NCI-H226 (cell line): Measurements from ENCODE around the gene PRC1.
A peak's percentile ranks its signal among the peaks of the same experiment; 100 is the strongest.

Experiments used
- DNase-seq: peaks from one replicate; pipeline ENCODE4 v3.0.0-alpha.2; 2015

The PRC1 gene

DNA sequence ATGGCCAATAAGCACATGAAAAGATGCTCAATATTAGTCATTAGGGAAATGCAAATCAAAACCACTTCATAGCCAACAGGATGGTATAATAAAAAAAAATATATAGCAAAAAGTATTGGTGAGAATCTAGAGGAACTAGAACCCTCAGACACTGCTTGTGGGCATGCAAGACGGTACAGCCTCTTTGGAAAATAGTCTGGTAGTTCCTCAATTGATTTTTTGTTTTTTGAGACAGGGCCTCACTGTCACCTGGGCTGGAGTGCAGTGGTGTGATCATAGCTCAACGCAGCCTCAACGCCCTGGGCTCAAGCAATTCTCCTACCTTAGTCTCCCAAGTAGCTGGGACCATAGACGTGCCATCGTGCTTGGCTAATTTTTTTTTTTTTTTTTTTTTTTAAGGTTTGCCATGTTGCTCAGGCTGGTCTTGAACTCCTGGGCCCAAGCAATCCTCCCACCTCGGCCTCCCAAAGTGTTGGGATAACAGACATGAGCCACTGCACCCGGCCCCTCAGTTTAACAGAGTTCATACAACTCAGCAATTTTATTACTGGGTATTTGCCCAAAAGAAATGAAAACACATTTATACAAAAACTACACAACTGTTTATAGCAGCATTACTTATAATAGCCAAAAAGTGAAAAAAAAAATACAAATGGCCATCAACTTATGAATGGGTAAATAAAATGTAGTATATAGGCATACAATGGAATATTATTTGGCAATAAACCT is 5.1 kb downstream of the PRC1 start:
- DNase-seq: no peak

DNA sequence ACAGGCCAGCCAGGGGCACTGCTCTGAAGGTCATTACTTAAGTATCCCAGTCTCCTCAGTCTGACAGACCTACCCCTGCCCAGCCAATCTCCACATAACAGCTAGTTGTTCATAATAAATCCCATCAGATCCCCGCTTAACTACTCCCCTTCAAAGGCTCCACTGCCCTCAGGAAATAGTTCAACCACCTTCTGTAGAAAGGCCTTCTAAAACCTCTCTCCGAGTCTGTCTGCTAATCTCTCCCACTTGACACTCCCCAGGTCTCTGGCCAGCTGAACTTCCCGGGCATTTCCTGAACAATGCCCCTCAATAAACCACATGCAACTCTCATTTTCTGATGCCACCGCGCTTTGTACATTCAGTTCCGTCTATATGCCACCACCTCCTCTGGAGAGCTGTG is 6.0 kb downstream of the PRC1 start:
- no peak for DNase-seq

DNA sequence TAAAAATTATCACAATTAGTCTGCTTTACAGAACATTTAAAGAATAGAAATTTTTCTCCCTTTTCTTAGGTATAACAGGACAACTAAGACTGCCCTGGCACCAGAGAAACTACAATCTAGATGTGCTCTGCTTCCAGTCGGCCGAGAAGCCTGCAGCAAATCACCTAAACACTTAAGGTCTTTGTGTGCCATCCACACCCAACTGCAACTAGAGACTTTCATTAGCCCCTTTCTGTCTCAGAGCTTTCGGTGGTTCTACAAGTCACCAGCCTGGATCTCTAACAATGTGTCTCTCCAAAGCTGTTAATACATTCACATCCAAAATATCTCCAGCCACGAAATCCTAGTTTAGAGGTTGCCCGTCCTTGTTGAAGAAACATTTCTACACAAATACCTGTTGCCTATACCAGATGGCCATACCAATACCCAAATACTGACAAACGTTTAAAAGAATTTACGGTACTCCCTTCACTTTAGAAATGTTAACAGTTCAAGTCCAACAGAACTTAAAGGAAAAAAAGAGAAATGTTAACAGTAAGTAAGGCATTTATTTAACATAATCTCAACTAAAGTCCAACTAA is 6.7 kb downstream of the PRC1 start:
- no peak for DNase-seq

DNA sequence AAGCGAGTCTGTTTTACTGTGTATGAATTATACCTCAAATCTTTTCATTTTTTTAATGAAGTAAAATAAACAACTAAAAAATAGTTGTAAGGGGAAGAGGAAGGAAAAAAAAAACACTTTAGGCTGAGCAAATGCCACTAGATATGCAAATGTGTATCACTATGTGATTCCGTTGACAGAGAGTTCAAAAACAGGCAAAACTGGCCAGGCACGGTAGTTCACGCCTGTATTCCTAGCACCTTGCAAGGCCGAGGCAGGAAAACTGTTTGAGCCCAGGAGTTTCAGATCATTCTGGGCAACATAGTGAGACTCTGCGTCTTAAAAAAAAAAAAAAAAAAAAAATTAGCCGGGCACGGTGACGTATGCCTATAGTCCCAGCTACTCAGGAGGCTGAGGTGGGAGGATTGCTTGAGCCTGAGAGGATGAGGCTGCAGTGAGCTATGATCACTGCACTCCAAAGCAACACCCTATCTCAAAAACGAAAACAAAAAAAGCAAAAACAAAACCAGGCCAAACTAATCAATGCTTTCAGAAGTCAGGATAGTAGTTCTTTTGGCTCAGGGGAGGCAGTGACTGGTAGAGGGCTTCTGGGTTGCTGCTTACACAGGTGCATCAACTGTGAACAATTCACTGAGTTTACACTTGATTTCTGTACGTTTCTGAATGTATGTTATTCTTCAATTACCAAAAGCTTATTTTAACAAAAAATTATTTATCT is 7.4 kb downstream of the PRC1 start:
- DNase-seq: no peak

DNA sequence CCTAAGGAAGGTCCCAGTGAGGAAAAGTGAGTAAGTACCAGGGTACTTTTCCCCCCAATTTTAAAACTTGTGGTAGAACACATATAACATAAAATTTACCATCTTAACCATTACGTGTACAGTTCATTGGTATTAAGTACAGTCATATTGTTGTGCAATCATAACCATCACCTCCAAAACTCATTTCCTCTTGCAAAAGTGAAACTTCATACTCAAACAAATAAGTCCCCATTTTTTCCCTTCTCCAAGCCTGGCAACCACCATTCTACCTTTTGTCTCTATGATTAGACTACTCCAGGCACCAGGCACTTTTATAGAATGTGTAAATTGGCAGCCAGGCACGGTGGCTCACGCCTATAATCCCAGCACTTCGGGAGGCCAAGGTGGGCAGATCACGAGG is 12.2 kb downstream of the PRC1 start:
- no peak for DNase-seq

DNA sequence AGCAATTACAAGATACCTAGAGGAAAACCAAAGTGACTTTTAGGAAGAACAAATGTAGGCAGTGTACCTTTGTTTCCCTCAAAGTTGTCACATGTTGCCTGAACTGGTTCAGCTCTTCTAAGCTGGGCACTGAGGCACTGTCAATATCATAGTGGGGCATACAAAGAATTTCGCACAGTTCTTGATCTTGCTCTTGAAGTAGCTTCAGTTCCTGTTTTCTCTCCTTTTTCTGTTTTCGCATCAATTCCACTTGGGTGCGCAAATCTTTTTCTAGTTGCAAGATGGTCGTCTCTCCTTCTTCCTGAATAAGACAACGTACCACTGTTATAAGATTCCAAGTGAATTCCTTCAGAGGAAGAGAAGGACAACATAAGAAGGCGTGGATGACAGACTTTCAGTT is 12.7 kb downstream of the PRC1 start:
- no peak for DNase-seq

DNA sequence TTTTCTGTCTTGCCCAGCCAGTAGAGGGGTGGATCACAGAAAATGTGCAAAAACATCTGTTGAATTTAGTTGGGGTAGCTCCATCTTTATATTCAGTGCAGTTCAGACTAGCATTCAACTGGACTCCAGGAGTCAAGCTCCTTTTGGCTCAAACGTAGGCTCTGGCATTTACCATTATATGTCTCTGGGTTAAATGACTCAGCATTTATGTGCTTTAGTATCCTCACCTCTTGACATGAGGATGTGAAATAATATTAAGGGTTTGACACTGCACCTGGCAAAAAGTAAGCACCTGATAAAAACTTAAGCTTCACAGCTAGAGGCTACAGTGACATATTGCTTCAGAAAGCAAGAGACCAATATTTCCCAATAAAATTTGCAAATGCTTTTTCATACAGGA is 14.8 kb downstream of the PRC1 start:
- DNase-seq: no peak

DNA sequence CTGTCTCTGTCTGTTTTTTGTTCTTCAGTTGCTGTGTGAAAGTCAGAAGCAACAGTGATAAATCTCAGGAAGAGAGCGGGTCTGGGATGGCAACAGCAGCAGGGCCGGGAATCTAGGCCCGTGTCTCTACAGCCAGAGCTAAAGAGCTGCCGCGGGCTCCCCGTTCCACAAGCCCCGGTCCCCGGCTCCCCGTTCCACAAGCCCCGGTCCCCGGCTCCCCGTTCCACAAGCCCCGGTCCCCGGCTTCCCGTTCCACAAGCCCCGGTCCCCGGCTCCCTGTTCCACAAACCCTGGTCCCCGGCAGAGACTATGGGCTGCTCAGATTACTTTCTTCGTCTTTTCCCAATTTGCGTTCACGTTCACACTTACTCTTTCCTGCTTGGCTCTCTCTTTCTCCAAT is 20.1 kb downstream of the PRC1 start:
- DNase-seq: no peak

DNA sequence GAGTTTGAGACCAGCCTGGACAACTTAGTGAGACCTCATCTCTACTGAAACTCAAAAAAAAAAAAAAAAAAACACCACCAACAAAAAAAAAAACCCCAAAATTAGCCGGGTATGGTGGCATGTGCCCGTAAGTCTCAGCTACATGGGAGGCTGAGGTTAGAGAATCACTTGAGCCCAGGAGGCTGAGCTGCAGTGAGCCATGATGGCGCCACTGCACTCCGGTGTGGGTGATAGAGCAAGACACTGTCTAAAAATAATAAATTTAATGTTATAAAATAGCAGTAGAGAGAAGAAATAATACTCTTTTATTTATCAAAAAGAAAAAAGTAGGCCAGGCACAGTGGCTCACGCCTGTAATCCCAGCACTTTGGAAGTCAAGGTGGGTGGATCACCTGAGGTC is 22.2 kb downstream of the PRC1 start:
- DNase-seq: no peak

DNA sequence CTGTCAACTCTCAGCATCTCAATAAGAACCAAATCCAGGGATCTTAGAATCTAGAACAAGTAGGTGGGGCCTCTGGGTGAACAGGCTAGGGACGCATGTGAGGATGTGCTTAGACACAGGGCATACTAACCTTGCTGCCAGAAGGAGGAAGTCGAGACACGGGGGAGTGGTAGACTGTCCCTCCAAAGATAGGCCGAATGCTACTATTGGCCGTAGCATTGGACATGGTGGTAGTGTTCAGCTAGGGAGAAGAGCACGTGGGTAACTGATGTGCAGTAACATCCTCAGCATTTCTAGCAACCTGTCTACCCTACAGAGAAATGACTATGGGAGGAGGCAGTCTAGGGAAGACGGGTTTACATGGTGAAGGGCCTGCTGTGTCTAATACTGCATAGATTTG is 24.1 kb downstream of the PRC1 start:
- no peak for DNase-seq

DNA sequence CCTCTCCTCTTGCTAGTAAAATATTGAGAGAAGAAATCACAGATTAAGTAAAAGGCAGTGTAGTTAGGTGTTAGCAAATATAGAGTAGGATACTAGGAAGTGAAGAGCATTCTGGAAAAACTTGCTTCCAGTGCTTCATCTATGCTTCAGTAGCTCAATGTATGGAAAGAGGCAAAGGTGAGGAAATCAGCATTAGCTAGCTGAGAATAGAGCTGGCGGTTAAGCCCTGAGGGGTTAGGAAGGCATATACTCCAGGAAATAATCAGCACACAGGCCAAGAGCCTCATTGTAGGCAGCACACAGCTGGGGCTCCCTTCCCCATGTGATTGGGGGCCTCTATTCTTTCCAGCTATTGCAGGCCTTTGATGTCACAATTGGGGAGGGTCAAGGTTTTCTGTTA is 25.9 kb downstream of the PRC1 start:
- no peak for DNase-seq

DNA sequence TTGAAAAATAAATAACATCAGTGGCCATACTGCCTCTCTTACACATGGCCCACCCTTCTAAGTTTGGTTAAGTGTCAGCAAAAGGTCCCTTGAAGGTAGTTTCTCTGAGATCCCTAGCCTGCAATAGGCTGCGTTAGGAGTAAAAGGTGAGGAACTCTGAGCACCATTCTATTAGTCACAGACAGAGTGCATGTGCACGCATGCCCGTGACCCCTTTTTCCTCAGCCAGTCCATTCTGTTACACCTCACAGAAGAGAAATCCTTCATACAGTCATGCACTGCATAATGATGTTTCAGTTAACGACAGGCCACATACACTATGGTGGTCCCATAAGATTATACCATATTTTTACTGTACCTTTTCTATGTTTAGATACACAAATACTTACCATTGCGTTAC is 27.1 kb downstream of the PRC1 start:
- no peak for DNase-seq

DNA sequence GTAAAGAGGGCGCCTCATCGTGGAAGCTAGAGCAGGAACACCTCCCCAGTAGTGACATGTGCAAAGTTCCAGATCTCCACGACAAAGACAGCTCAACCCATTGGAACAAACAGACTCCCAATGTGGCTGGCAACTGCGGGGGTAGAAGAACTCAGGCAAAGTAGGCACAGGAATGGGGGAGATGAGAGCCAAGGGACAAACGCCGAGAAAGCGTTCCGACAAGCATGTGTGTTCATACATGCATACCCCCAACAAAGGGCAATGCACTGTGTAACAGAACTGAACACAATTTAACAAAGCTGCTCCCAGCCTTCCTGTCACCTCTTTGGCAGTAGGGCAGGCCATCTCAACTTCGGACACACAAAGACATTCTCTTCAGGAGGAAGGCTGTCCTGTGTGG is 28.1 kb downstream of the PRC1 start:
- DNase-seq: no peak

DNA sequence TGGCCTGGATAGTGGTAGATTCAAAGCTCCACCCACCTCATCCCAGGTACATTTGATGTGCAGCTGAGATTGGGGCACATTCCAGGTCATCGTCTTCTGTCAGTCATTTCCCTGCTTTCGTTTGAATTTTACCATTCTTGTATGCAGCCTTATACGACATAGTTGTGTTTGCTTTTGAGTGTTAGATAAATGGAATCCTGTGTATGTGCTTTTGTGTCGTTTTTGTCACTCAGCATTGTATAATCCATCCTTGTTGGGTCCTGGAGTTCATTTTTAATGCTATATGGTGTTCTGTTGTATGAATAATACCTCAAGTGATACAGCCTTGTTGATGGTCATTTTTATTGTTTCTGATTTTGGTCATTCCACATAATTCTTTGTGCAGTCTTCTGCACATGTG is 32.3 kb downstream of the PRC1 start:
- DNase-seq: no peak

DNA sequence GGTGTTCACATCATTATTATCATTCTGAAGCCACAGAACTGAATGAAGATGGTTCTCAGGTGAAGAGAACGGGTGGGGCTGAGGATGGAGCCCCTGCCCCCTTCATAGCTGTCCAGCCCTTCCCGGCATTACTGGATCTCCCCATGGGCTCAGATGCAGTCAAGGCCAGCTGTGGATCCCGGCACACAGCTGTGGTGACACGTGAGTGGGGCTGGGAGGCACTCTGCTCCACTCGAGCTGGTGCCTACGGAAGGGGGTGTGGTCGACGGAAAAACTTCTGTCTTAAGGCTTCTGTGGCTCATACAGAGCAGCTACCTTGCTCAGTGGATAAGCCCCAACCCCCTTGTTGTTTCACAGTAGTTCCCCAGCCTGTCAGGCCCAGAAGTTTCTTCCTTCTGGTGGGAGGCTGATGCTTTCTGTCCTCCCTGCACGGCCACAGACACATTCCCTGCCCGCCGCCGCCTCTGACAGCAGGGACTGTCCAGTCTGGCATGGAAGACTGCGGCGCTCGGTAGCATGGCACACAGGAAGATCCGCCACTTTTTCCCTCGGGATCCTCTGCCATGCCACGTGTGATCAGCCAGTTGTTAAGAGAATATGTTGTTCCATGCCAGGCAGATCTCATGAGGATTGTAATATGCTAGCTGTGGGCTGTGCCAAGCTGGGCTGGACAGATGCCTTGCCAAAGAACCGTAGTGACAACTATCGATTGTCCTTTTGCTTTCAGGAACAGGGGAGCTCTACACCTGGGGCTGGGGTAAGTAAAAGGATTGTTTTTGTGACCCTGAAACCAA is 33.8 kb downstream of the PRC1 start:
- DNase-seq: no peak

DNA sequence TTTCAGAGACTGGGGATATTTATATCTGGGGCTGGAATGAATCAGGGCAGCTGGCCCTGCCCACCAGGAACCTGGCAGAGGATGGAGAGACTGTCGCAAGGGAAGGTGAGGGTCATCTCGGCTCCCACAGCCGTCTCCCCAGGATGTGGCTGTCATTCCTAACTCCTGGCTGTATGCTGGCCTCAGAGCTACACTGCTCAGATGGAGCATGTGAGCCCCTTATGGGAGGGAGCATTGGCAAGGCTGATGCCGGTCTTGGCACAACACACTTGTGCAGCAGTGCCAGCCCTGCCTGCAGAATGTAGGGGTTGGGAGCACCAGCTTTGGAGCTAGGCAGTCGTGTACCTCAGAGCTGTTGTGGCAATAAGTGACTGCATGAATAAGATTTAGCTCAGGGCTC is 34.4 kb downstream of the PRC1 start:
- no peak for DNase-seq

DNA sequence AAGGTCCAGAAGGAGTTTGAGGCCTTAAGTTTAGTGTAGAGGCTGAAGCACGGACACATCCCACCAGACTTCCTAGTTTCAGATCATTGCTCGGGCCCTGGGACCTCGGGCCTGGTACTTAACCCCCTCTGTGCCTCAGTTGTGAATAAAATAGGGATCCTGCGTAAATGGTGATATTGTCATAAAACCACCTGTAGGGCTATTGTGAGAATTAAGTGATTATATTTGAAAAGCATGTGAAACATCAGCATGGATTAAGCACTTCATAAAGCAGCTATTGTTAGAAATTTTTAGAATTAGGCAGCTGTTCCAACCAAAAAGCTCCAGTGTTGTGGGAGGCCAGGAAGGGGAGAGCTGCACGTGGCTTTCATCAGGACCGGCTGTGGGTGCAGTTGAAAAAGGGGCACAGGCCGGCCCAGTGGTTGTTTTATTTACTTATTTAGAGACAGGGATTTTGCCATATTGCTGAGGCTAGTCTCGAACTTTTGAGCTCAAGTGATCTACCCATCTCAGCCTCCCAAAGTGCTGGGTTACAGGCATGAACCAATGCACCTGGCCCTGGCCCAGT is 35.2 kb downstream of the PRC1 start:
- DNase-seq: no peak

DNA sequence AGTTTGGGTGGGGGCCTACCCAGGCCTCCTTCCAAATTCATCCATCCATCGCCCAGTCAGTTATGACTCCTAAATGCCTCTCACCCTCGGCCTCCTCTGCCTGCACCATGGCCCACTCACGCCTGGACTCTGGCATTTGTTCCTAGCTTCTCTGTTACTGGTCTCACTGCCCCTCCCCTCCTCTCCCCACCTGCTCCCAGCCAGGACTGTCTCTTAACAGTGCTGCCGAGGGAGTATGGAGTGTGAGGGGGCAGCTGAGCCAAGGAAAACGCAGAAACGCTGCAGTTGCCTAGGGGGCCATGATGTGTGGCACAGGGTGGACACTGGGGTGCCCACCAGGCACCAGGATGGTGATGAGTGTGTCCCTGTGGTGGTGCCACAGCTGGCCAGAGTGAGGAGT is 36.5 kb downstream of the PRC1 start:
- DNase-seq: no peak

DNA sequence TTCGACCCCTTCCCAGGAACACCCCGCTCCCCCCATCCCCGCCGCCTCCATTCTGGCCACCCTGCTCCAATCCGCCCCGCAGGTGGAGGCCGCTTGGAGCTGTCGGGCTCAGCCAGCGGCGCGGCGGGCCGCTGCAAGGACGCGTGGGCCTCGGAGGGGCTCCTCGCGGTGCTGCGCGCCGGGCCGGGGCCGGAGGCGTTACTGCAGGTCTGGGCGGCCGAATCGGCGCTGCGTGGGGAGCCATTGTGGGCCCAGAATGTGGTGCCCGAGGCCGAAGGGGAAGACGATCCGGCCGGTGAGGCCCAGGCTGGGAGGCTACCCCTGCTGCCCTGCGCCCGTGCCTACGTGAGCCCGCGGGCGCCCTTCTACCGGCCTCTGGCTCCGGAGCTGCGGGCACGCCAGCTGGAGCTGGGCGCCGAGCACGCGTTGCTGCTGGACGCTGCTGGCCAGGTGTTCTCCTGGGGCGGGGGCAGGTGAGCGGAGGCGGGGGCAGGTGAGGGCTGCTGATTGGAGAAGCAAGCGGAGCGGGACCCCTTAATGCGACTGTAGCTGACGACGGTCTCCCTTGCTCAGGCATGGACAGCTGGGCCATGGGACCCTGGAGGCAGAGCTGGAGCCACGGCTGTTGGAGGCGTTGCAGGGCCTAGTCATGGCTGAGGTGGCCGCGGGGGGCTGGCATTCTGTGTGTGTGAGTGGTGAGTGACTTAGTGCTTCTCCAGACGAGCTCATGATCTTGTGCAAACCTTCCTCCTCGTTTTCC is 37.1 kb downstream of the PRC1 start:
- no peak for DNase-seq

DNA sequence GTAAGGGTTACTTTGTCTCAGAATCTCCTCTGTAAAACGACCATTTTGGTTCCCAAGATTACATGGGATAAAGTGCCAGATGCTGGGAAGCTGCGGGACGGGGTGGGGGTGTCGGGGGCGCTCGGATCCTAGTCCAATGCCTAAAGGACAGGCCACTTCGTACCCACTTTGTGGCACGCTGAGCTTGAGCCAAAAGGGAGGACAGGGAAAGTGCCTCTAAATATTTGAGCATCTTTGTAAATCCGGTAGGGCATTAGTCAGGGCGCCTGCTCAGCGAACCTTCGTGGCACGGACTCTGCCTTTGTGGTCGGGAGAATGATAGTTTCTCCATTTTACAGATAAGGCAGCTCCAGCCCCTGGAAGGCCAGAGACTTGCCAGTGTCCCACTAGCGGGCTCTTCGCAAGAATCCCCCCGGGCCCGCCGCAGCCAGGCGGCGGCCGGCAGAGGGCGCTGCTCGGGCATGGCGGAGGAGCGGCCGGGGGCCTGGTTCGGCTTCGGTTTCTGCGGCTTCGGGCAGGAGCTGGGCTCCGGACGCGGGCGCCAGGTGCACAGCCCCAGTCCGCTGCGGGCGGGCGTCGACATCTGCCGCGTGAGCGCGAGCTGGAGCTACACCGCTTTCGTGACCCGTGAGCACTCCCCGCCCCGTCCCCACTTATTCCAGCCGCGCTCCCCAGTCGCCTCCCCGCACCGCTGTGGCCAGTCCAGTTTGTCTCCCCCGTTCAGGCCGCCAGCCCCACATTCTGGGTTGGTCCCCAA is 37.9 kb downstream of the PRC1 start:
- peak; percentile 73 for DNase-seq

DNA sequence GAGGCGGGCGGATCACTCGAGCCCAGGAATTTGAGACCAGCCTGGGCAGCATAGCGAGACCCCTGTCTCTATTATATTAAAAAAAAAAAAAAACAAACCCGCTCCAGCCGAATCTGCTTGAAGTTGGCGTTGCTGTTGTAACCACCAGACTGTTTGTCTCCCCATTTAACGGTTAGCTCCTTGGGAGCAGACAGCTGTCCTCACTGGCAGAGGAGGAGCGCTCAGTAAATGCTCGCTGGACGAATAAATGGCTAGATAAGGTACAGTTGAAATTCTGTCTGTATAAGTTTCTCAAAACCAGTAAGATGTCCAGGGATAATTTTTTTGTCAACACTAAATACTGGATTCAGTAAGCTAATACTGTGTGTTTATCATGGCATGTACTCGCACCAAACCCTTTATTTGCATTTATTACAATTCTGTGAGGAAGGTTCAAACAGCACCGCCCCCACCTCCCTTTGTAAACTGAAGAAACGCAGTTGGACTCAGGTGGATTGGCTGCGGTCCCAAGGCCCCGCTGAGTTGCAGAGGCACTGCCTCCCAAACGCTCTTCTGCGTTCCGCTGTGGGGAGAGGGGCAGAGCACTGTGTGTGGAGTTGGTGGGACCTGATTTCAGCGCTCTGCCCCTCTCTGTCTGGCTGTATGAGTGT is 38.6 kb downstream of the PRC1 start:
- no peak for DNase-seq
